ENCODE results near the gene FFAR4. TPM values are rescaled to one million over a fixed set of nuclear protein-coding genes. Genes with fewer than 3 reads are reported as not detected.
"Not testable (repeated sequence)": the region's sequence is repeated elsewhere in the genome, so short reads cannot be mapped to it uniquely, and the experiment has no call there.

FFAR4 gene
- under 1 TPM; 0.09 to 0.18 (median 0.13) TPM for polyA plus RNA-seq (ENCODE audit: insufficient read depth in 1 of 5, insufficient read length in 5 of 5, low replicate concordance in 1 of 5)
- long read RNA-seq, donor 1, partial matches to known transcripts, result 0 of 1 reads
- long read RNA-seq, donor 1, other reads (novel, unspliced or antisense), result 0 of 1 reads
- long read RNA-seq, donor 2, result 0 reads
- long read RNA-seq, donor 3, result 0 reads
- long read RNA-seq, donor 4, result 0 reads
- long read RNA-seq, donor 5, result 0 reads
- long read RNA-seq, donor 6, result 0 reads
- long read RNA-seq, donor 7, result 0 reads
- long read RNA-seq, donor 8, result 0 reads

DNA sequence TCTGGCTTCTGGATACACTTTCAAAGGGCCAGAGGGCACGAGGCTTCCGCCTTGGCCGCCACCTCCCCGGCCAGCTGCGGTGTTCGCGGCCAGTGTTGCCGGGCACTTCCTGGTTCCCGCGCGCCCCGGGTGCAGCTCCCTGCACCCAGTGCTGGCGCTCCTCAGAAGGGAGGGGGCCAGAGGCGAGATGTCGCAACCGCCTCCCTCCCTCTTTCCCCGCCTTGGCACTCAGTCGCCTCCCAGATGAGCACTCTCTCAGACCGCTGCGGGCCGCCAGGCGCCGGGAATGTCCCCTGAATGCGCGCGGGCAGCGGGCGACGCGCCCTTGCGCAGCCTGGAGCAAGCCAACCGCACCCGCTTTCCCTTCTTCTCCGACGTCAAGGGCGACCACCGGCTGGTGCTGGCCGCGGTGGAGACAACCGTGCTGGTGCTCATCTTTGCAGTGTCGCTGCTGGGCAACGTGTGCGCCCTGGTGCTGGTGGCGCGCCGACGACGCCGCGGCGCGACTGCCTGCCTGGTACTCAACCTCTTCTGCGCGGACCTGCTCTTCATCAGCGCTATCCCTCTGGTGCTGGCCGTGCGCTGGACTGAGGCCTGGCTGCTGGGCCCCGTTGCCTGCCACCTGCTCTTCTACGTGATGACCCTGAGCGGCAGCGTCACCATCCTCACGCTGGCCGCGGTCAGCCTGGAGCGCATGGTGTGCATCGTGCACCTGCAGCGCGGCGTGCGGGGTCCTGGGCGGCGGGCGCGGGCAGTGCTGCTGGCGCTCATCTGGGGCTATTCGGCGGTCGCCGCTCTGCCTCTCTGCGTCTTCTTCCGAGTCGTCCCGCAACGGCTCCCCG lies at the start of gene FFAR4:
FFAR4 (plus strand) TSS at position 231 of the 842 bp plus-strand sequence; CDS start at position 287, 56 bp downstream.
- DNase-seq, result no peak

DNA sequence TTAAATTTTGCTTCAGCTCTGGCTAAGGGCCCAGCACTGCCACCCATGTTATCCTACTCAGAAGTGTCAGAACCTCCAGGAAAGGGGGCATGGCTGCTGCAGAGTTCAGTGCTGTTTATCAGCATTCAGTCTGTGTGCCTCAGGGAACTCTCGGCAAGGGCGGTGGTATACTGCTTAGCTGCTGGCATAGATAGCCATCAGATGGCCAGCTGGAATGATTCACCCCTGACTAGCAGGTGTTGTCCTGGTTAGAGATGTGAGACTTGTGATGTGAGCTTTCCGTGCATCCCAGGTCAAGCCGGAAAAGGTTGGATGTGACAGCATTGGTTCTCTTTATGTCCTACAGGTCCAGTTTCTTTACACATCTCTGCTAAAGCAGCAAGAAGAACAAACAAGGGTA lies 47.9 kb upstream of the FFAR4 start:
- no peak for DNase-seq

DNA sequence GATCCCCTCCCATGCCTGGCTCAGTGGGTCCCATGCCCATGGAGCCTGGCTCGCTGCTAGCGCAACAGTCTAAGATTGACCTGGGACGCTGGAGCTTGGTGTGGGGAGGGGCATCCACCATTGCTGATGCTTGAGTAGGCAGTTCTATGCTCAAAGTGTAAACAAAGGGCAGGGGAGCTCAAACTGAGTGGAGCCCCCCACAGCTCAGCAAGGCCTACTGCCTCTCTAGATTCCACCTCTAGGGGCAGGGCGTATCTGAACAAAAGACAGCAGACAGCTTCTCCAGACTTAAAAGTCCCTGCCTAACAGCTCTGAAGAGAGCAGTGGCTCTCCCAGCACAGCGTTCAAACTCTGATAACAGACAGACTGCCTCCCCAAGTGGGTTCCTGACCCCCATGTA lies 31.2 kb upstream of the FFAR4 start:
- DNase-seq, result no peak

DNA sequence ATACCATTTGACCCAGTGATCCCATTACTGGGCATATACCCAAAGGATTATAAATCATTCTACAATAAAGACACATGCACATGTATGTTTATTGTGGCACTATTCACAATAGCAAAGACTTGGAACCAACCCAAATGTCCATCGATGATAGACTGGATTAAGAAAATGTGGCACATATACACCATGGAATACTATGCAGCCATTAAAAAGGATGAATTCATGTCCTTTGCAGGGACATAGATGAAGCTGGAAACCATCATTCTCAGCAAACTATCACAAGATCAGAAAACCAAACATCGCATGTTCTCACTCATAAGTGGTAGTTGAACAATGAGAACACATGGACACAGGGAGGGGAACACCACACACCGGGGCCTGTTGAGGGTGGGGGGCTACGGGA lies 25.6 kb upstream of the FFAR4 start:
- not testable (repeated sequence) for DNase-seq

DNA sequence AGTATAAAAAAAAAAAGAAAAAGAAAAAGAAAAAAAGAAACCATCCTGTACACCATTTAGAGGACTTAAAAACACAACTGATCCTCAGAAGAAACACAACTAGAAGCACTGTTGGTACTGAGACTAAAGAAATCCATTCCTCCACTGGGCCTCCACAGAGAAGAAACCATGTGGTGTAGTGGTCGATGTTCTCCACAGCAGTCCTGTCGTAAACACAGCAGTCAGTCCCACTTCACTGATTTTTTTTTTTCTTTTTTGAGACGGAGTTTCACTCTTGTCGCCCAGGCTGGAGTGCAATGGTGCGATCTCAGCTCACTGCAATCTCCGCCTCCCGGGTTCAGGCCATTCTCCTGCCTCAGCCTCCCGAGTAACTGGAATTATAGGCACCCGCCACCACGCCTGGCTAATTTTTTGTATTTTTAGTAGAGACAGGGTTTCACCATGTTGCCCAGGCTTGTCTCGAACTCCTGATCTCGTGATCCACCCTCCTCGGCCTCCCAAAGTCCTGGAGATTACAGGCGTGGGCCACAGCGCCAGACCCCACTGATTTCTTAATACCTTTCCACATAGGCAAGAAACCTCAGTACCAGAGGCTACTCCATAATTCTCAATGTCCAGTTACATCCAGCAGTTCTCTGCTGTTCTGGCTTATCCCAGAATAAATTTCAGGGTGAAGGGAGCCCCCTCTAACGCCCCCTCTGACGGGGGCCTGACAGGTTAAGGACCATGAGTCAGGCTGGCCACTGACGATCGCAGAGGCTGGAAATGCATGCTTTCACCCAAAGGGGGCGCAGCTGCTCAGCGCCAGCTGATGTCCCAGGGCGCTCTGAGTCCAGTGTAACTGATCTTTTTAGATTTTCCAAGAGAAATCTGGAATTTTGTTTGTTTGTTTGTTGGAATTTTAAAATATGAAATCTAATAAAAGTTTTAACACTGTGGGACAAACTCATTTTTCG lies 24.8 kb upstream of the FFAR4 start:
- DNase-seq, result peak; percentile 24 to 39

DNA sequence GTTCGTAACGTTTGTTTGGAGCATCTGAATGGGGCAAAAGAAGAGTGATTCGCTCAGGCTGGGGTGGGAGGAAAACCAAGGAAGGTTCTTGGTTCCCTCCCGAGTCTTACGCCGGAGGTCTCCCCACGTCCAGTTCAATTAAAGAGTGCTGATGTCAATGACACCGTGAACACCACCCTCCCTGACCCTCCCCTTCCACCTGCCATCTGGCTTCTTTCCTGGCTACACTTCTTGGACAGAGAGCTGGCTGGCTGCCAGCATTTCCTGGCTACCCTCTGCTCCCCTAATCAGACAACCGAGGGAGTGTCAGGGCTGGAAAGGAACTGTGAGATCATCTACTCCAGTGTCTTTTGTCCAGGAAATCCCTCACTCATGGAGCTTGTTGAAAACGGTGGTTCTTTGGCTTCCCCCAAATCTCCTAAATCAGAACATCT lies 24.1 kb upstream of the FFAR4 start:
- DNase-seq, result peak; percentile 32 to 36

DNA sequence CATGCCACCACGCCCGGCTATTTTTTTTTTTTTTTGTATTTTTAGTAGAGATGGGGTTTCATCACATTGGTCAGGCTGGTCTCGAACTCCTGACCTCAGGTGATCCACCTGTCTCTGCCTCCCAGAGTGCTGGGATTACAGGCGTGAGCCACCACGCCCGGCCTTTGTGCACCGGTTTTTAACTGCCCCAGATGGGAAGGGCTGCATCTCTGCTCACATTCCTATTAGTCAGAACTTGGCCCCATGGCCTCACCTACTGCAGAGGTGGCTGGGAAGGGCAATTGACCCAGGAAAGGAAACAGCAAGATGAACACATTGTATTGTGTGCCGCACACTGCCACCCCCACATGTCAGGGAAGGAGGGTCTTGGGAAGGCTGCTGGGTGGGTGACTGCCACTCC lies 19.5 kb upstream of the FFAR4 start:
- not testable (repeated sequence) for DNase-seq

DNA sequence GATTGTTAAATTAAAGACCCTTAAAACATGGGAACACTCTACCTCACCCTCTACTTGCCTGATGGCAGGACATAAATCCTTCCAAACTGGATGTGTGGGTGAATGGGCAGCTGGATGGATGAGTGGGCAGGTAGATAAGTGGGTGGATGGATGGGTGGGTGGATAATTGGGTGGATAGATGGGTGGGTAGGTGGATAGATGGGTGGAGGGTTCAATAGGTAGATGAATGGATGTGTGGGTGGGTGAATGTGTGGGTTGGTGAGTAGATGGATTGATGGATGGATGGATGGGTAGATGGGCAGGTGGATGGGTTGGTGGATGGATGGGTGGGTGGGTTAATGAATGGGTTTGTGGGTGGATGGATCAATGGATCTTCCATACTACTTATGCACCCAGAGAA lies 18.9 kb upstream of the FFAR4 start:
- DNase-seq, result no peak

DNA sequence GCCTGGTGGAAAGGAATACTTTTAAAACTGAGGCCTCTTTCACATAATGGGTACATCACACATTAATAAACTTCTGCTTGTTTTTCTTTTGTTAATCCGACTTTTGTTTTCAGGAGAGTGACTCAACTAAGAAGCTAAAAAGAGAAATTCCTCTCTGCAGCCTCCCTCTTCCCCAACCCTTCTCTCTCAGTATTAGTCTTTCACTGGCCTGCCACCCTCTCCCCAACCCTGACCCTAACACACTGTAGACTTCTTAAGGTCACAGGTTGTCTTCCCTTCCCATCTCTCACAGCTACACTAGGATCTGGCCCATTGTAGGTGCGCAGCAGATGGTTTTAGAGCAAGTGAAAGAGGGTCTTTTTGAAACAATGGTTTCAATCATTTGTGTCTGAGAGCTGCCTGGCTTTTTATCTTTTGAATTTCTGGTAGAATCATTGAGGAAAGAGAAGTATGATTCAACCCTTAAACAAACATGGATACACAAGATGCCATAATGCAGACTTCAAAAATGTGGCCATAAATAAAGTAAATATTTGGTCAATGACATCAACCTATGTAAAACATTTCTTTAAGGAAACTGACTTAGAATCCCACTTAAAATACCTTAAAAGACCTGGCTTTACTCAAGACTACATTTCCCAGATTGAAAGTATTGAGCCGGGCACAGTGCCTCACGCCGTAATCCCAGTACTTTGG lies 17.9 kb upstream of the FFAR4 start:
- DNase-seq, result no peak

DNA sequence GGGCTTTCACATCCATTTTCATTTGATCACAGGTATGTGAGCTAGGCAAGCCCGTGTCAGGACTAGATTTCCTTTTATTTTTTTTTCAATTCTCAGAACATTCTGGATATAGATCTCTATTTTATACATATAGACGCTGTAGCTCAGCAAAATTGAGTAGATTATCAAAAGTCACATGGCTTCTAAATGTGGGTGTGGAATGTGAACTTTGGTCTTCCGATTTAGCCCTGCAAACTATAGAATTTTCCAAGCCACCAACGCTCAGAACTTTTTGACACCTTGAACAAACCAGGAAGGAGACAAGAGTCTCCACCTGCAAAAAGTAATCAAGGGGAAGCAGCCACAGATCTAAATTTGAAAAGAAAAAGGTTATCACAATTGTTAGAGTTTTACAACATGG lies 15.9 kb upstream of the FFAR4 start:
- no peak for DNase-seq

DNA sequence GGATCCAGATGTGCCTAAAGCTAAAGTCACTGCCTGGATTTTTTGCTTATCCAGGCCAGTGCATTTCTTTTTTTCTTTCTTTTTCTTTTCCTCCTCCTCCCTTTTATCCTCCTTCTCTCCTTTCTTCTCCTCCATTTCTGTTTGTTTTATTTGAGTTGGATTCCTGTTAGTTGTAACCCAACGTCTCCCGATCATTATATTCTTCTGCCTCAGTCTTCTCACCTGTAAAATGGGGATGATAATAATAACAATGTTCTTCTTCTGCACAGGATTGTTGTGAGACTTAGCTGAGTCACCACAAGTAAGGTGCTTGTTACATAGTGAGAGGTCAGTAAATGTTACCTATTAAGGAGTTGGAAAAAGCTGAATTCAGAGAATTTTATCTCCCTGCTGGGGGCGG lies 13.7 kb upstream of the FFAR4 start:
- no peak for DNase-seq

DNA sequence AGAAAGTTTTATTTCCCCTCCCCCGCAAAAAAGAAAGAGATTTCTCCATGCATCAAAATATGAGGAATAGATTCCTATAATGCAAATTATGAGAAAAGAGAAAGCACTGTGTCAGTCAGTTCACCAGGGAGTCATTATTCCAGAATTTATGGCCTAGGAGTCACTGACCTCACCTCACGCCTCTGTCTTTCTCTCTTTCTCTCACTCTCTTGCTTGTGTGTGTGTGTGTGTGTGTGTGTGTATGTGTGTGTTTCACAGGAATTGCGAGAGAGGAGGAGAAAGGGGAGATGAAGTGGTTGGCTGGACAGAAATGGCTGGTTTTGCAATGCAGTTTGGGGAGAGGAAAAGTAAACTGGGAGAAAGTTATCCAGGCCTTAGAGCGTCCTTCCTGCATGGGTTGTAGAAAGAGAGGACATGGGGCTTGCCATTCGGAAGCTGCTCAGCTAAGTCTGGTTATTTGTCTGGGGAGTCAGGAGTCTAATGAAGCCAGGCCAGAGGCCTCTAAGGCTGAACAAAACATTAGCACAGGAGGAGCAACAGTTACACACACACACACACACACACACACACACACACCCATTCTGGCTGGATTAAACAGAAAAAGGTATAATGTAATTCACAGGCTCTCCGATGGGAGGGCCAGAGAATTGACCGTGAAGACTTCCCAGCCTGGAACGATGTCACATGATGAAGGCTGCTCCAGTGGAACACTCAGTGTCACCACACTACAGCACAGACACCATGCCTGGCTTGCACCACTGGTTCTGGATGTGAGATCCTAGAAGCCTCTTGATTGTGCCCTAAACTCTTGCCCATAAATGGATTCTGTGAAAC lies 12.8 kb upstream of the FFAR4 start:
- DNase-seq, result no peak

DNA sequence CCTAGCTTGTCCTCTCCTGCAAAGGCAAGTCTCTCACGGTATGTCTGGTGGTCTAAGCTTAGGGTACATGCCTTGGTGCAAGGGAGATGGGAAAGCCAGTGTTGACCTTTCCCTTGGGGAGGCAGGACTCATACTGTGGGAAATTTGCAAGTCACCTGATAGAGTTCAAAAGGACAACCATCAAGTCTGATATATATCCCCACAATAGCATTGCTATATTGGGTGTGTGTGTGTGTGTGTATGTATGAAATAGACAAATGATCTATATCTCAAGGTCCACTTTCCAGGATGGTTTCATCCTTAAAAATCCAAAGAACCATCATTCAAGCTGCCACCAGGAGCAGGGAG lies 12.2 kb upstream of the FFAR4 start:
- DNase-seq, result no peak

DNA sequence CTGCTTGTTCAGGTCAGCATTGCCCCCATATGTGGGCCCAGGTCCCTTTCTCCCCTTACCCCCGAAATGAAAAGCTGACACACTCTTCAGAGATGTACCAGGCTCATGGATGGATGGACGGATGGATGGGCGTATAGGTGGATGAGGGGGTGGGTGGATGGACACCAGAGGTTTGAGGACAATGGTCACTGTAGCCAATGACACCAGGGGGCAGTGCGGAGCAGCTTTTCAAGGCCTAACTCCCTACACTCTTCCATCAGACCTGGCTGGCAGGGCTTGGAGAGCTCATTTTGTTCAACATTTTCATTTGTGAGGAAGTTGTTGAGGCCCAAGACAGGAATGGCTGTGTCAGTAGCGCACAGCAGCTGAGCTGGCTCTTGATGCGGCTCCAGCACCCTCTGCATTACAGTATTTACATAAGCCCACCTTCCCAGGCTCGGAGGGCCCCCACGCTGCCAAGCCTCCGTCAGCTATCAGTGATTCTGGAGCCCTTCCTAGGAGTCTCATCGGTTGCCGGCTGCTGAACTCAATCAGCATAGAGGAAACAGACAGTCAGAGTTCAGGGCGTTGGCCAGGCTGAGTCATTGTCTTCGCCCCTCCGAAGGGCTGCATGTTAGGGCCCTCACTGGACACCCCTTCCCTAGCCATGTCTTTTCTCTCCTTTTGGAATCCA lies 11.6 kb upstream of the FFAR4 start:
- peak; percentile 43 to 66 for DNase-seq

DNA sequence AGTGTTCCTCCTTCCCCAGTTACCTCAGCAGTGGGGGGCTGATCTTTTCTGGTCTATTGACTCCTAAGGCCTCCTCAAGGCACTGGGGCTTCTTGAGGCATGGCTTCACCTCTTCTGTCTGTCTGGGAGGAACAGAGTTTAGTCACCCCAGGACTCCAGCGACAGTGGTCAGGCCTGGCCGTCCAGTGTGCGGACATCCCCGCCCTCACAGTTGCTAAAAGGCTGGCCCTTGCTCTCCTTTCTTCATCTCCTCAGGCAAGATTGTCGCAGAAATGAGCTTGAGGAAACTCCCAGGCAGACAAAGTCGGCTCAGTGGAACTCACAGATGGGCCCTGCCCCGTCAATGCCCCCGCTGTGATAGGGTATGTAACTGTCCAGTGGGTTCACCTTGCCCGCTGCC lies 7.0 kb upstream of the FFAR4 start:
- DNase-seq, result no peak

DNA sequence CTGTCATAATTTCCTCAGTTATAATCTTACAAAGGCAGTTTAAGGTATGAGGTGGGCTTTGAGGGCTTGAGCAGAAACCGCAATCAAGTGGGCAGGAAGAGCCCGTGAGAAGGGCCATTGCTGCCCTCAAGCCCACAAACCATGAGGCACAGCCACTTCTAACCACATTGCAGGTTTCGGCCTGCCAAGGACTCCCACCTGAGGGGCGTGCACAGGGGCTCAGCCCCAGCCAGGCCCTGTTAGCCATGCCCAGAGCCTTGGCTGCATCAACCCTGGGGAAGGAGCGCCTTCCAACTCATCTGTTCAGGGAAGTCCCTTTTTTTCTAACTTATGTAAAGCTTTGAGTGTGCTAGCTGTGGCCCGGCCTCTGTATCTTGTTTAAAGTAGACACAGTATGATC lies 5.9 kb upstream of the FFAR4 start:
- no peak for DNase-seq

DNA sequence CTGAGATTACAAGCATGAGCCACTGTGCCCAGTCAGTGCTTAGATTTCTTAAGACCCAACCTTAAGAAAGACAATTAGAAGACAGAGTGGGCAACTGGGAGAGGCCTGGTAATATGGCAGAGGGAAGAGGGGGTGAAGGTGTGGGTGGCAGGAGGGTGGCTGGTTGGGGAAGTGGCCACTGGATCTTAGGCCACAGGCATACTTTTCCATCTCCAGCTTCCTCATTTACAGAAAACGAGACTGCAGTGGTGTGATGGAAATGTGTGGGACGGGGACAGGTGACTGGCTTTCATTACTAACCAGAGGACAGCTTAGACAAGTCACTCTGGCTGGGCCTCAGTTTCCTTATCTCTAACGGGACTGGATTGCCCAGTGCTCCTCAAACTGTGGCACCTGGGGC lies 1.0 kb upstream of the FFAR4 start:
- DNase-seq, result no peak

DNA sequence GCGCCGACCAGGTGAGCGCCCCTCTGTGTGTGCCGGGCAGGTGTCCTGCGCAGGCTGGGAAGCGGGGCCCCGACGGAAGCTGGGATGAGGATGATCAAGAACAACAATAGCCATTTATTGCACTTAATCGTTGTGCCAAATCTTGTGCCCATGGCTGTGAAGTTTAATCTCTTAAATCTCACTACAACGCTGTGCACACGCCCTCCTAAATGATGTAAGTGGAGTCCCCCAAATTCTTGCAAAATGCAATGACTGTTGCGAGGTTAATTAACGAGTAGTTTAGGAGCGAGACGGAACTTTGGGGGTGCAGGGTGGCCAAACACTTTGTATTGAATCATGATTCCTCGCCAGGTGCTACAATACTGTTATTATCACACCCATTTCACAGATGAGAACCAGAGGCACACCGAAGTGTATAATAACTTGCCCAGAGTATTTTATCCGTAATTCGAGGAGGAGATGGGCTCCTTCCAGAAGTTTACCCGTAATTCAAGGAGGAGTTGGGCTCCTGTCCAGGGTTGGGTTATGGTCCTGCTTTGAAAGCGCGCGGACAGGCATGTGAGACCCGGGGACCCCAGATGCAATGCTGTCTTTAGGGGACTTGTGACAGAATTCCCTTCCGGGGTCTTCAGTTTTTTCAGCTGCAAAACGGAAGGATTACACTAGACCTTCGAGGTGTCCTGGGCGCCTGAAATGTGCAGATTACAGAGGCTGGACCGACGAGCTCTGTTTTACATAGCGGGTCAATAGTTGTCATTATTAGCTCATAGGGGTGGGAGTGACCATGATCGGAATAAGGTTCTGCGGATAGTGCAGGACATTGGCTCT lies 1.0 kb downstream of the FFAR4 start:
- no peak for DNase-seq

DNA sequence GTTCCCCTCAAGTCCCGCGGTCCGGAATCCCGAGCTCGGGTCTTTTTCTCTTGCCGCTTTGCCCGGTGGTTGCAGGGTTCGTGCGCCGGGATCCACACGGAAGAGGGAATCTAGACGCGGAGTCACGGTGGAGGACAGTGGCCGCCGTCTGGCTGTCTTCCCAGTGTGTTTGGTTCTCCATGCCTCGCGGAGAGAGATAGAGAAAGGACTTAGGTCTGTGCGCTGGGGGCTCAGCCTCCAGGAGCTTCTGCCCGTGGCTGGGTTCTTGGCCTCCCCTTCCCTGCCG lies 1.6 kb downstream of the FFAR4 start:
- DNase-seq, result no peak

Measured in right lung (tissue), 10 donors.